HCT116 (cell line): ENCODE results near the gene THAP5. TPM values are rescaled to one million over a fixed set of nuclear protein-coding genes. Genes with fewer than 3 reads are reported as not detected.

Source experiments
- ATAC-seq: fragments of 200-7000 bp; cut with Tn5 transposase; 2 replicates; pipeline ENCODE4 v1.9.1; 2020; ENCODE audit warnings: mild to moderate bottlenecking, moderate library complexity
- BruUV-seq: library from RNA; stranded (reverse); fragments of 400-500 nt; replicated peaks from 2 replicates; lab custom pipeline; 2021; lab: Mats Ljungman, UMichigan
- CTCF ChIA-PET: fragments of 300-600 bp; sonication (Branson Sonifier 250); formaldehyde crosslinking; loops from one replicate; lab custom pipeline; 2021; ENCODE audit warnings: antibody characterized with exemption; lab: Charles Lee
- POLR2A ChIA-PET: fragments of 300-600, 350-600 bp; sonication (Branson Sonifier 250); formaldehyde crosslinking; loops from one replicate; lab custom pipeline; 2021; ENCODE audit warnings: antibody characterized with exemption; lab: Charles Lee
- RAD21 ChIA-PET, 2 experiments: fragments of 300-600 bp; sonication (Branson Sonifier 250); formaldehyde crosslinking; loops; one replicate each; lab custom pipeline; 2023; ENCODE audit warnings: low total read pairs in 2 of 2; ENCODE audit not compliant: uncharacterized antibody in 2 of 2, unreplicated experiment in 2 of 2, low non-redundant PET in 1 of 2; lab: Charles Lee
- DNase-seq: peaks from one replicate; pipeline ENCODE4 v3.0.0-alpha.2; 2010; ENCODE audit warnings: low read depth, low spot score
- H2AFZ ChIP-seq: fragments of 200-600 bp; shearing (Covaris generic), sonication (generic); 2 replicates; pipeline ENCODE4 v1.6.1; 2017; ENCODE audit warnings: low read depth, mixed run types, mixed read lengths, antibody characterized with exemption, low read length; ENCODE audit not compliant: poor library complexity, severe bottlenecking
- H3K27ac ChIP-seq: 2 replicates; pipeline ENCODE4 v1.5.1; 2012; ENCODE audit warnings: low read depth, low read length
- H3K27me3 ChIP-seq: fragments of 200-600 bp; sonication (generic); 2 replicates; pipeline ENCODE4 v1.6.1; 2016; ENCODE audit warnings: mixed run types, low read length, mixed read lengths; ENCODE audit not compliant: insufficient read depth
- H3K36me3 ChIP-seq, 2 experiments: fragments of 200-500 bp in 1 of 2; fragments of 200-600 bp in 1 of 2; sonication (Bioruptor generic) in 1 of 2; sonication (generic) in 1 of 2; 2 replicates each; pipeline versions ENCODE4 v1.5.1 to v1.6.1; 2014 to 2016; ENCODE audit warnings: low read length in 2 of 2, inconsistent platforms in 1 of 2, mixed read lengths in 1 of 2, mixed run types in 1 of 2; ENCODE audit not compliant: insufficient read depth in 2 of 2, control insufficient read depth in 1 of 2
- H3K4me1 ChIP-seq, 2 experiments: fragments of 200-600 bp in 1 of 2; sonication (generic) in 1 of 2; 2 replicates each; pipeline versions ENCODE4 v1.5.1 to v1.6.1; 2012 to 2017; ENCODE audit warnings: low read length in 2 of 2, inconsistent platforms in 1 of 2, mild to moderate bottlenecking in 1 of 2, mixed read lengths in 1 of 2, mixed run types in 1 of 2, moderate library complexity in 1 of 2; ENCODE audit not compliant: insufficient read depth in 2 of 2, control insufficient read depth in 1 of 2
- H3K4me2 ChIP-seq: fragments of 200-600 bp; sonication (generic); 2 replicates; pipeline ENCODE4 v1.6.1; 2017; ENCODE audit warnings: mixed run types, low read length, mixed read lengths
- H3K4me3 ChIP-seq, 2 experiments: fragments of 200-600 bp in 1 of 2; sonication (generic) in 1 of 2; replicated peaks in 1 of 2; 2 replicates each; pipeline ENCODE4 v1.5.1; 2011 to 2016; ENCODE audit warnings: low read length in 2 of 2, control low read depth in 1 of 2, low read depth in 1 of 2, mild to moderate bottlenecking in 1 of 2, mixed read lengths in 1 of 2, mixed run types in 1 of 2
- H3K79me2 ChIP-seq: fragments of 200-600 bp; sonication (generic); 2 replicates; pipeline ENCODE4 v1.6.1; 2017; ENCODE audit warnings: mild to moderate bottlenecking, mixed run types, low read length, moderate library complexity, mixed read lengths; ENCODE audit not compliant: insufficient read depth
- H3K9ac ChIP-seq: fragments of 200-600 bp; sonication (generic); 2 replicates; pipeline ENCODE4 v1.6.1; 2016; ENCODE audit warnings: low read length, mixed read lengths
- H3K9me2 ChIP-seq: fragments of 200-600 bp; sonication (generic), shearing (Covaris generic); 2 replicates; pipeline ENCODE4 v1.6.1; 2017; ENCODE audit warnings: mixed run types, mild to moderate bottlenecking, moderate library complexity; ENCODE audit not compliant: insufficient read depth
- H3K9me3 ChIP-seq, 2 experiments: fragments of 200-500 bp in 1 of 2; fragments of 200-600 bp in 1 of 2; sonication (Bioruptor generic) in 1 of 2; sonication (generic) in 1 of 2; 2 replicates each; pipeline ENCODE4 v1.6.1; 2014 to 2017; ENCODE audit warnings: low read length in 2 of 2, mixed read lengths in 2 of 2, inconsistent platforms in 1 of 2, low read depth in 1 of 2, mild to moderate bottlenecking in 1 of 2, mixed run types in 1 of 2, moderate library complexity in 1 of 2; ENCODE audit not compliant: control insufficient read depth in 1 of 2, insufficient read depth in 1 of 2
- H4K20me1 ChIP-seq: fragments of 200-600 bp; sonication (generic), shearing (Covaris generic); 2 replicates; pipeline ENCODE4 v1.6.1; 2017; ENCODE audit warnings: mixed run types, mild to moderate bottlenecking, moderate library complexity; ENCODE audit not compliant: insufficient read depth
- ATF3 ChIP-seq: IDR thresholded peaks from 2 replicates; pipeline ENCODE4 v1.6.1; 2012
- CBX3 ChIP-seq: IDR thresholded peaks from 2 replicates; pipeline ENCODE4 v1.6.1; 2012; ENCODE audit warnings: low read depth
- CEBPB ChIP-seq: IDR thresholded peaks from 2 replicates; pipeline ENCODE4 v1.6.1; 2012; ENCODE audit warnings: low read depth
- EGR1 ChIP-seq: IDR thresholded peaks from 2 replicates; pipeline ENCODE4 v1.6.1; 2012; ENCODE audit warnings: low read depth
- ELF1 ChIP-seq: IDR thresholded peaks from 2 replicates; pipeline ENCODE4 v1.6.1; 2012; ENCODE audit warnings: low read depth, borderline replicate concordance
- EZH2 ChIP-seq: fragments of 200-600 bp; sonication (generic); IDR thresholded peaks from 2 replicates; pipeline ENCODE4 v1.6.1; 2017; ENCODE audit warnings: antibody characterized with exemption, mixed run types
- EZH2phosphoT487 ChIP-seq: fragments of 200-600 bp; IDR thresholded peaks from 2 replicates; pipeline ENCODE4 v1.6.1; 2018; ENCODE audit warnings: antibody characterized with exemption, borderline replicate concordance
- FOSL1 ChIP-seq: IDR thresholded peaks from 2 replicates; pipeline ENCODE4 v1.6.1; 2012; ENCODE audit warnings: low read depth
- JUND ChIP-seq: IDR thresholded peaks from 2 replicates; pipeline ENCODE4 v1.6.1; 2012
- POLR2A ChIP-seq: IDR thresholded peaks from 2 replicates; pipeline ENCODE4 v1.7.0; 2011; ENCODE audit warnings: borderline replicate concordance; ENCODE audit not compliant: insufficient read depth, insufficient read length; ENCODE audit errors: extremely low read depth
- POLR2AphosphoS5 ChIP-seq: IDR thresholded peaks from 2 replicates; pipeline ENCODE4 v1.6.1; 2011; ENCODE audit warnings: mild to moderate bottlenecking, low read depth, low read length, moderate library complexity
- RAD21 ChIP-seq: IDR thresholded peaks from 2 replicates; pipeline ENCODE4 v1.6.1; 2012; ENCODE audit warnings: low read depth, mild to moderate bottlenecking
- SP1 ChIP-seq: IDR thresholded peaks from 2 replicates; pipeline ENCODE4 v1.6.1; 2012; ENCODE audit warnings: low read depth
- SRF ChIP-seq: IDR thresholded peaks from 2 replicates; pipeline ENCODE4 v1.6.1; 2012; ENCODE audit warnings: low read depth
- TCF7L2 ChIP-seq: IDR thresholded peaks from 2 replicates; pipeline ENCODE4 v1.7.0; 2011; ENCODE audit warnings: borderline replicate concordance, inconsistent platforms; ENCODE audit not compliant: insufficient read depth, insufficient read length; ENCODE audit errors: extremely low read depth
- YY1 ChIP-seq: IDR thresholded peaks from 2 replicates; pipeline ENCODE4 v1.6.1; 2011; ENCODE audit warnings: low read length, low read depth, moderate library complexity, mild to moderate bottlenecking; ENCODE audit not compliant: insufficient replicate concordance; ENCODE audit errors: extremely low read depth
- ZFX ChIP-seq: fragments of 450-650 bp; IDR thresholded peaks from 2 replicates; pipeline ENCODE4 v1.6.1; 2017
- ZNF274 ChIP-seq: fragments of 200-500 bp; sonication (Bioruptor generic); IDR thresholded peaks from 2 replicates; pipeline ENCODE4 v1.6.1; 2014; ENCODE audit warnings: mild to moderate bottlenecking, low read depth, low read length, inconsistent platforms
- intact Hi-C: fragments of 100-400 bp; cut with micrococcal nuclease; formaldehyde crosslinking; loops from 2 replicates; pipeline ENCODE4 v1.10.0; 2022
- total RNA-seq: library from RNA; stranded (reverse); gene quantifications from one replicate; pipeline ENCODE4 v1.2.1, GENCODE V29; 2021; ENCODE audit not compliant: unreplicated experiment
- TF ChIP-seq, protein P1 (sequence below): IDR thresholded peaks from 2 replicates; pipeline ENCODE4 v1.6.1; 2012; ENCODE audit warnings: low read depth

Gene THAP5
- total RNA-seq, 1 experiment from 2014 or later = 29.3 TPM

- TF ChIP-seq SP1 (peak; percentile 85), ZNF274 (no peak), ELF1 (no peak), RAD21 (no peak), CEBPB (peak; percentile 55), SRF (peak; percentile 69; the same call in 1 of the 2 replicates), CBX3 (peak; percentile 72; the same call in 1 of the 2 replicates), POLR2AphosphoS5 (peak; percentile 26; the same call in 1 of the 2 replicates), EGR1 (peak; percentile 51), ZFX (no peak), FOSL1 (peak; percentile 90)
Measured at GRCh38 chr7:108528183-108528712, 41.3 kb downstream of the THAP5 start (continued).

- no peaks in the 10 kb centered on the region for H3K9me3 ChIP-seq
- H3K9me2 ChIP-seq = no peaks in the 10 kb centered on the region
- ATAC-seq (no peak), DNase-seq (no peak)
- H4K20me1 ChIP-seq = no peaks in the 10 kb centered on the region
- ChIA-PET POLR2A (interaction anchor here (1.1 to 1.9 kb wide), 2 partner anchors 43 to 65 kb away, joined by 3 to 9 read pairs; partner anchors contain the start of genes DNAJB9 and THAP5), RAD21 (no interaction called here), CTCF (no interaction called here)
- TSS peak; percentile 93 for BruUV-seq
- H3K36me3 ChIP-seq = no peaks in the 10 kb centered on the region
- peak overlapping the region; percentile 69 for H3K27ac ChIP-seq
- TF ChIP-seq SRF (no peak), ELF1 (no peak), ATF3 (no peak), POLR2A (no peak), TCF7L2 (no peak), ZNF274 (no peak), ZFX (no peak), EZH2phosphoT487 (no peak), FOSL1 (no peak), YY1 (no peak), CEBPB (no peak), POLR2AphosphoS5 (no peak), EZH2 (no peak), JUND (no peak), RAD21 (no peak), SP1 (no peak)
- TF ChIP-seq, protein P1, sequence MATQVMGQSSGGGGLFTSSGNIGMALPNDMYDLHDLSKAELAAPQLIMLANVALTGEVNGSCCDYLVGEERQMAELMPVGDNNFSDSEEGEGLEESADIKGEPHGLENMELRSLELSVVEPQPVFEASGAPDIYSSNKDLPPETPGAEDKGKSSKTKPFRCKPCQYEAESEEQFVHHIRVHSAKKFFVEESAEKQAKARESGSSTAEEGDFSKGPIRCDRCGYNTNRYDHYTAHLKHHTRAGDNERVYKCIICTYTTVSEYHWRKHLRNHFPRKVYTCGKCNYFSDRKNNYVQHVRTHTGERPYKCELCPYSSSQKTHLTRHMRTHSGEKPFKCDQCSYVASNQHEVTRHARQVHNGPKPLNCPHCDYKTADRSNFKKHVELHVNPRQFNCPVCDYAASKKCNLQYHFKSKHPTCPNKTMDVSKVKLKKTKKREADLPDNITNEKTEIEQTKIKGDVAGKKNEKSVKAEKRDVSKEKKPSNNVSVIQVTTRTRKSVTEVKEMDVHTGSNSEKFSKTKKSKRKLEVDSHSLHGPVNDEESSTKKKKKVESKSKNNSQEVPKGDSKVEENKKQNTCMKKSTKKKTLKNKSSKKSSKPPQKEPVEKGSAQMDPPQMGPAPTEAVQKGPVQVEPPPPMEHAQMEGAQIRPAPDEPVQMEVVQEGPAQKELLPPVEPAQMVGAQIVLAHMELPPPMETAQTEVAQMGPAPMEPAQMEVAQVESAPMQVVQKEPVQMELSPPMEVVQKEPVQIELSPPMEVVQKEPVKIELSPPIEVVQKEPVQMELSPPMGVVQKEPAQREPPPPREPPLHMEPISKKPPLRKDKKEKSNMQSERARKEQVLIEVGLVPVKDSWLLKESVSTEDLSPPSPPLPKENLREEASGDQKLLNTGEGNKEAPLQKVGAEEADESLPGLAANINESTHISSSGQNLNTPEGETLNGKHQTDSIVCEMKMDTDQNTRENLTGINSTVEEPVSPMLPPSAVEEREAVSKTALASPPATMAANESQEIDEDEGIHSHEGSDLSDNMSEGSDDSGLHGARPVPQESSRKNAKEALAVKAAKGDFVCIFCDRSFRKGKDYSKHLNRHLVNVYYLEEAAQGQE = no peak
- no peaks in the 10 kb centered on the region for H3K27me3 ChIP-seq
- H3K9ac ChIP-seq = peak overlapping the region; percentile 71
- peak overlapping the region; percentile 73 to 78 for H3K4me3 ChIP-seq
- intact Hi-C loops = loop anchor here (5.0 kb wide), 1 partner anchor 41 kb away; the partner anchor contains the start of genes DNAJB9 and THAP5
- H3K4me2 ChIP-seq = peak overlapping the region; percentile 79
- no peak overlapping the region for H2AFZ ChIP-seq
- H3K4me1 ChIP-seq = peaks cover 6 to 24% of the 10 kb centered on the region in 2 experiments; a peak in 3 of 4 replicates
- H3K79me2 ChIP-seq = peaks cover 8% of the 10 kb centered on the region
Measured at GRCh38 chr7:108526768-108527017, 42.8 kb downstream of the THAP5 start.
